ENCODE data around the gene DDX17.

DDX17 gene

GRCh38 chr22:38448945-38449745 lies 57.0 kb downstream of the DDX17 start:
- DNase-seq (ENCODE audit: low read depth in 2 of 2): no peak

- DNase-seq (ENCODE audit: low read depth in 2 of 2): no peak
Measured at GRCh38 chr22:38446018-38446601, 60.0 kb downstream of the DDX17 start.

GRCh38 chr22:38444783-38445182 lies 61.3 kb downstream of the DDX17 start:
- no peak for DNase-seq (ENCODE audit: low read depth in 2 of 2)

GRCh38 chr22:38443628-38444521 lies 62.2 kb downstream of the DDX17 start:
- no peak for DNase-seq (ENCODE audit: low read depth in 2 of 2)

- no peak for DNase-seq (ENCODE audit: low read depth in 2 of 2)
Measured at GRCh38 chr22:38442967-38443627, 63.0 kb downstream of the DDX17 start.

GRCh38 chr22:38441620-38442287 lies 64.4 kb downstream of the DDX17 start:
- DNase-seq (ENCODE audit: low read depth in 2 of 2): no peak

GRCh38 chr22:38440747-38441350 lies 65.3 kb downstream of the DDX17 start:
- DNase-seq (ENCODE audit: low read depth in 2 of 2): no peak

GRCh38 chr22:38437416-38437815 lies 68.7 kb downstream of the DDX17 start:
- no peak for DNase-seq (ENCODE audit: low read depth in 2 of 2)

- no peak for DNase-seq (ENCODE audit: low read depth in 2 of 2)
Measured at GRCh38 chr22:38436629-38437395, 69.3 kb downstream of the DDX17 start.

GRCh38 chr22:38435965-38436364 lies 70.1 kb downstream of the DDX17 start:
- no peak for DNase-seq (ENCODE audit: low read depth in 2 of 2)

- DNase-seq (ENCODE audit: low read depth in 2 of 2): no peak
Measured at GRCh38 chr22:38435010-38435409, 71.1 kb downstream of the DDX17 start.

GRCh38 chr22:38433871-38434270 lies 72.2 kb downstream of the DDX17 start:
- DNase-seq (ENCODE audit: low read depth in 2 of 2): no peak

Measured in stimulated activated CD4-positive, alpha-beta T cell treated with anti-CD3 and anti-CD28 coated beads, Interleukin-1b, Interleukin-23, amount 100 ng/mL, for 4 hours (primary cell).